Duodenal mucosa (tissue), 2 donors: ENCODE measurements around the gene RIPK4.
"Not testable (repeated sequence)": the region's sequence is repeated elsewhere in the genome, so short reads cannot be mapped to it uniquely, and the experiment has no call there.

ENCODE experiments used
- H3K27ac ChIP-seq: one replicate; pipeline ENCODE4 v1.7.0; 2013; ENCODE audit warnings: low read depth, low read length
- H3K27me3 ChIP-seq, 2 donors: one replicate each; pipeline ENCODE4 v1.7.0; 2013; ENCODE audit warnings: low read length in 2 of 2, control low read depth in 1 of 2; ENCODE audit not compliant: insufficient read depth in 2 of 2, control insufficient read depth in 1 of 2
- H3K36me3 ChIP-seq, 2 donors: one replicate each; pipeline ENCODE4 v1.7.0; 2013; ENCODE audit warnings: low read length in 2 of 2, control low read depth in 1 of 2; ENCODE audit not compliant: insufficient read depth in 2 of 2, control insufficient read depth in 1 of 2
- H3K4me1 ChIP-seq, 2 donors: one replicate each; pipeline ENCODE4 v1.7.0; 2013; ENCODE audit warnings: low read length in 2 of 2, control low read depth in 1 of 2; ENCODE audit not compliant: insufficient read depth in 2 of 2, control insufficient read depth in 1 of 2
- H3K4me3 ChIP-seq, 2 donors: one replicate each; pipeline ENCODE4 v1.7.0; 2013; ENCODE audit warnings: low read length in 2 of 2, low read depth in 1 of 2
- H3K9ac ChIP-seq, 2 donors: one replicate each; pipeline ENCODE4 v1.7.0; 2013; ENCODE audit warnings: low read length in 2 of 2, low read depth in 1 of 2
- H3K9me3 ChIP-seq, 2 donors: one replicate each; pipeline ENCODE4 v1.7.0; 2013; ENCODE audit warnings: low read length in 2 of 2, control low read depth in 1 of 2; ENCODE audit not compliant: control insufficient read depth in 1 of 2

Gene RIPK4

DNA sequence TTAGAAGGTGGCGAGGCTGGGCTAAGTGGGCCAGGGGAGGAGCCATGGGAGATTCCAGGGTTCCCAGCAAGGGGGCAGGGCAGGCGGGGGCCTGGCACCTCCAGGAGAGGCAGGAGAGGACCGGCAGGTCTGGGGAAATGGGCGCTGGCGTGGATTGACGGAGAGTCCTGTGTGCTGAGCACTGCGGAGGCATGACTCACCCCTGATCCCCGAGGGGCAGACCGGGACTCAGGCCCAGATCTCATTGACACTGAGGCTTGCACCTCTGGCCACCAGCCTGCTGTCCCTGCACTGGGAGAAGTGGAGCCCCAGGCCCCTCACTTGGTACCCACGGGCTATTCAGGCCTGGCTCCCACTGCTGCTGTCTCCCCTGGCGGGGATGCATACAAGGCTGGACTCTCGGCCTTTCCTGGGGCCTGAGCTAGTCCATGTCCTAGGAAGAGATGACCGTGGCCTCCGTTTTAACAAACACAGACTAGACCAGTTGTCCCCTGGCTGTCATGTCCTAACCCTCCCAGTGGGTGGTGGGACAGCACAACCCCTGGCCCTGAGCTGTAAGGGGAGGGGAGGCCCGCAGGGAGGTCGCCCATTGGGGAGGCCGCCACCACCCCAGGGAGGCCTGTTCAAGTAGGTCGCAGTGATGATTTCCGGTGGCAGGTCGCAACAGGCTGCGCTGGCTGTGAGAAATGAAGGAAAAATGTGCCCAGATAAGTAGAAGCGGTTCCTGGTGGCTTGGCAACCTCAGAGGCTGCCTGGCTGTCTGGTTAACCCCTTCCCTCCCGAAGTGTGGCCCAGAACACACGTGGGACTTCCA lies 39.7 kb downstream of the RIPK4 start:
- no peaks in the 10 kb centered on the region for H3K36me3 ChIP-seq
- no peak overlapping the region for H3K27ac ChIP-seq
- peaks cover 25 to 29% of the 10 kb centered on the region in 2 donors for H3K4me1 ChIP-seq
- no peaks in the 10 kb centered on the region for H3K9me3 ChIP-seq
- no peak overlapping the region for H3K4me3 ChIP-seq
- no peaks in the 10 kb centered on the region for H3K27me3 ChIP-seq
- H3K9ac ChIP-seq, result no peak overlapping the region

DNA sequence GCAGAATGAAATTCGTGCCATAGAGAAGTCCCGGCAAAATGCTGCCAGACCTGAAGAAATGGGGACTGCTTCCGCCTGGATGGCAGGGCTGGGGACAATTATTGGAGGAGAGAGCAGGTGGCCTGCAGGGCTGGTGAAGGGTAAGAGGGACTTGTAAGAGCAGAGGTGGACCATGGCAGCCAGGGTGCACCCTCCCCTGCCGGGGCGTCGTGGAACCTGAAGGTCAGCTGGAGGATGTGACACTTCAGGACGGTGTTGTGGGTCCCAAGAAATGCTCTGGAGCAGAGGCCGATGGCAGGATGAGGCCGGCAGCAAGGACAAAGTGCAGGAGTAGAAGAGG lies 40.3 kb downstream of the RIPK4 start:
- Histone ChIP-seq H3K4me3 (no peak overlapping the region), H3K27ac (no peak overlapping the region), H3K27me3 (no peaks in the 10 kb centered on the region), H3K4me1 (peaks cover 25 to 29% of the 10 kb centered on the region in 2 donors), H3K36me3 (no peaks in the 10 kb centered on the region), H3K9ac (no peak overlapping the region), H3K9me3 (no peaks in the 10 kb centered on the region)

DNA sequence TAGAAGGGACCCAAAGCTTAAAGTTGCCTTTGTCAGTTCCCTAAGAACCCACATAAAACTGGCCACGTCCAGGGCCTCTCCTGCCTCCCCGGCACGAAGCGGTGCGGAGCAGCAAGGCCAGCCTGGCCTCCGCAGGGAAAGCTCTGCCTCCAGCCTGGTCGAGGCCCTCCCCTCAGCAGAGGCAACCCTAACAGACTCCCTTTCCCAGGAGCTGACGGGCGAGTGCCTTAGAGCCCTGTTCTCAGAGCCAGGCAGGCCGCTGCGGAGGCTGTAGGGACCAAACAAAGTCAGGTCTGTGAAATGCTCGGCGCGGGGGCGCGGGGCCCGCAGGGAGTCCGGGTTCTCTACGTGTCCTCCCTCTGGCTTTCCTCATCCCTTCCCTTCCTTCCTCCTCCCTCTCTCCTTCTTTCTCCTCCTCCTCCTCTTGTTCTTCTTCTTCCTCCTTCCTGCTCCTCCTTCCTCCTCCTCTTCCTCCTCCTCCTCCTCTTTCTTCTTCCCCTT lies 40.7 kb downstream of the RIPK4 start:
- Histone ChIP-seq H3K27ac (no peak overlapping the region), H3K4me3 (no peak overlapping the region), H3K4me1 (peaks cover 25 to 29% of the 10 kb centered on the region in 2 donors), H3K36me3 (no peaks in the 10 kb centered on the region), H3K27me3 (no peaks in the 10 kb centered on the region), H3K9ac (no peak overlapping the region), H3K9me3 (no peaks in the 10 kb centered on the region)

DNA sequence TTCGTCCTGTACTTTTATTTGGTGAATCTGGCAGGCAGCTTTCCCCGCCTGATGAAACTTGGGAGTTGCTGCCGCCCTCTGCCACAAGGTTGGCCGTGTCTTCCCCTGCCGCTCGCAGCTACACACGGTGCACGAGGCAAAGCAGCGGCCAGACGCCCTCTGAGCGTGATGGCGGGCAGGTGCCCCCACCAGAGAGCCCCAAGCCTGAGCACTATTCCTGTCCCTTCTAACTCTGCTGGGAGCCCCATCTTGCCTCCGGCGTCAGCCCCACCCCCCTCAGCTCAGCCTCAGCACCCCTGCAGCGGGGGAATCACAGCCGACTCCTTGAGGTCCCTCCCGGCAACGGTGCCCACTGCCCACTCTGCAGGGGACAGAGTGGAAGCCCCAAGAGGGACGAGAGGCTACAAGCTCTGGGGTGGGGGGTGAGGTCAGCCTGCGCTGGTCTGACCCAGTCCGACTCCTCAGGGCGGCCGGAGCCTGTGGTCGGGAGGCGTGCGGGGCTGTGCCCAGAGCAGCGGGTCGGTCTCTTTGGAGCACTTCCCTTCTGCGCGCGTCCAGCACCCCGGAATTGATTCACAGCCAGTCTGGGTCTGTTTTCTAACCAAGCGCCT lies 41.3 kb downstream of the RIPK4 start:
- H3K9me3 ChIP-seq, result no peaks in the 10 kb centered on the region
- H3K4me1 ChIP-seq, result peaks cover 24 to 27% of the 10 kb centered on the region in 2 donors
- no peak overlapping the region for H3K4me3 ChIP-seq
- H3K27ac ChIP-seq, result no peak overlapping the region
- no peak overlapping the region for H3K9ac ChIP-seq
- no peaks in the 10 kb centered on the region for H3K27me3 ChIP-seq
- H3K36me3 ChIP-seq, result no peaks in the 10 kb centered on the region

DNA sequence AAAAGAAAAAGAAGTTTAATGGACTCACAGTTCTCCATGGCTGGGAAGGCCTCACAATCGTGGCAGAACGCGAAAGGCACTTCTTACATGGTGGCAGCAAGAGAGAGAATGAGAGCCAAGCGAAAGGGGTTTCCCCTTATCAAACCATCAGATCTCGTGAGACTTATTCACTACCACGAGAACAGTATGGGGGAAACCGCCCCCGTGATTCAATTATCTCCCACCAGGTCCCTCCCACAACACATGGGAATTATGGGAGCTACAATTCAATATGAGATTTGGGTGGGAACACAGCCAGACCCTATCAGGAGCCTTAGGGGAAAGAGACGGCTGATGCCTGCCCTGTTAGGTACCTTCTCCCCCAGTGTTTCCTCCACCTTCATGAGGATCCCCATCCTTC lies 43.0 kb downstream of the RIPK4 start:
- not testable (repeated sequence) for H3K27ac ChIP-seq

DNA sequence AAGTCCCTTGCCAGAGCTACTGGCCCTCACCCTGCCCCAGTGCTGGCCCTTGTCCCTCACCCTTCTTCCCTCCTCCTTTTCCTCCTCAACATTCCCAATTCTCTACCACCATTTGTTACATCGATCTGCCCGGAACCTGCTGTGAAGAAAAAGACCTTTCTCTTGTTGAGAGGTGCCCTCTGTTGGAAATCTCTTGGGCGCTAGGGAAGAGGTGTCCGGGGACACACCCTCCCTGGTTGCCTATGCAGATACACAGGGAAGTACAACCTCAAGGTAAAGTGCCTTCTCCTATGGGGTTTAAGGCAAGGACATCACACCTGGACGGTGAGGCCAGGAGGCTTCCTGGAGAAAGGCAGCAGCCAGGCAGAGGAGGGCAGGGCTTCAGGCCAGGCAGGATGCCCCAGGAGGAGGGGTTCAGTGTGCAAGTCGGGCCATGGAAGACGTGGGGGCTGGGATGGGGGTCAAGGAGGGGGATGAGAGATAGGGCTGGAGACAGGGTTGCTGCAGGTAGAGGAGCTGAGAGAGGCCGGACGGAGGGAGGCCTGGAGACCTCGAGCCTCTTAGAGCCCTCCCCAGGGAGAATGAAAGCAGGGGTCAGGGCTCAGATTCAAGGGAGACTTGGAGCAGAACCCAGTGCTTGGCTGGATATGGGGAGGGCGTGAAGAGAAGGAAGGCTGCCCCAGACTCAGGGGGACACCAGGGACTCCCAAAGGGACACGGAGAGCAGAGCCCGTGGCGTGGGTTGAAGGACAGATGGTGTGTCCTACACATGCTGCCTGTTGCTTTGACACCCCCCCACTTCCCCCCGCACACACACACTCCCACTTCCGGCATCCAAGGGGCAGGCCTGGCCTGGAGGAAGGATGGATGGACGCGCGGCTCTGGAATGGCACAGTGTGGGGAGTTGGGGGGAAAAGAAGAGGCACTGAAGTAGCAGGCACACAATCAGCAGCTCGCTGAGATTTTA lies 44.5 kb downstream of the RIPK4 start:
- Histone ChIP-seq H3K4me3 (no peak overlapping the region), H3K9me3 (no peaks in the 10 kb centered on the region), H3K27me3 (no peaks in the 10 kb centered on the region), H3K27ac (no peak overlapping the region), H3K36me3 (no peaks in the 10 kb centered on the region), H3K9ac (no peak overlapping the region), H3K4me1 (peaks cover 10% of the 10 kb centered on the region in 2 donors)

More for the DNA sequence above, 43.0 kb downstream of the RIPK4 start:
- H3K9ac ChIP-seq, H3K27me3 ChIP-seq, H3K9me3 ChIP-seq, H3K36me3 ChIP-seq, H3K4me3 ChIP-seq: not testable (repeated sequence)
- peaks cover 15% of the 10 kb centered on the region in 2 donors for H3K4me1 ChIP-seq

DNA sequence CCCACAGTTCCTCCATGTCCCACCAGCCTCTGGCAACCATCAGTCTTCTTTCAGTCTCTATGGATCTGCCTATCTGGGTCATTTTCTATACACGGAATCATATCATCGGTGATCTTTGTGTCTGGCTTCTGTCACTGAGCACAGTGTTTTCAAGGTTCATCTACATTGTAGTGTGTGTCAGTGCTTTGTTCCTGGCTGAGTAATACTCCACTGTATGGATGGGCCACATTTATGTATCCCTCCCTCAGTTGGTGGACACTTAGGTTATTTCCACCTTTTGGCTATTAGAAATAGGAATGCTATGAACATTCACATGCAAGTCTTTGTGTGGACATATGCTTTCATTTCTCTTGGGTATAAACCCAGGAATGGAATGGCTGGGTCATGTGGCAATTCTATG lies 46.6 kb downstream of the RIPK4 start:
- Histone ChIP-seq H3K27me3 (no peaks in the 10 kb centered on the region), H3K36me3 (no peaks in the 10 kb centered on the region), H3K9me3 (no peaks in the 10 kb centered on the region), H3K4me1 (peaks cover 11 to 13% of the 10 kb centered on the region in 2 donors), H3K9ac (no peak overlapping the region), H3K4me3 (no peak overlapping the region), H3K27ac (no peak overlapping the region)

DNA sequence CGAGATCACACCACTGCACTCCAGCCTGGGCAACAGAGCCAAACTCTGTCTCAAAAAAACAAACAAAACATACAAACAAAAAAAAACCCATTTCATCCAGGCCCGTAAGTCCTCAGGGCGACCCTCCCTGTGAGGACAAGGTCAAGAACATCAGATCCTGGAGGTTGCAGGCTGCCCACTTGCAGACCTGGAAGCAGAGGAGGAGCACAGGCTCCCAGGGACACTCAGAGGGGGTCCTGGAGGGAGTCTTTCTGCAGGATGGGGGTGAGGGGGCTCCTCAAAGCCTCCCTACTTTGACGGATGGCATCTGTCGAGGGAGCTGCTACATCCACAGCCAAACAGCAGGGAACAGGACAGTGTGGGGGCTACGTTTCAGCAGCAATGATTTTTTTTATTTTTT lies 47.2 kb downstream of the RIPK4 start:
- Histone ChIP-seq H3K27me3 (no peaks in the 10 kb centered on the region), H3K9me3 (no peaks in the 10 kb centered on the region), H3K4me3 (no peak overlapping the region), H3K27ac (no peak overlapping the region), H3K9ac (no peak overlapping the region), H3K36me3 (no peaks in the 10 kb centered on the region), H3K4me1 (peaks cover 17 to 18% of the 10 kb centered on the region in 2 donors)

DNA sequence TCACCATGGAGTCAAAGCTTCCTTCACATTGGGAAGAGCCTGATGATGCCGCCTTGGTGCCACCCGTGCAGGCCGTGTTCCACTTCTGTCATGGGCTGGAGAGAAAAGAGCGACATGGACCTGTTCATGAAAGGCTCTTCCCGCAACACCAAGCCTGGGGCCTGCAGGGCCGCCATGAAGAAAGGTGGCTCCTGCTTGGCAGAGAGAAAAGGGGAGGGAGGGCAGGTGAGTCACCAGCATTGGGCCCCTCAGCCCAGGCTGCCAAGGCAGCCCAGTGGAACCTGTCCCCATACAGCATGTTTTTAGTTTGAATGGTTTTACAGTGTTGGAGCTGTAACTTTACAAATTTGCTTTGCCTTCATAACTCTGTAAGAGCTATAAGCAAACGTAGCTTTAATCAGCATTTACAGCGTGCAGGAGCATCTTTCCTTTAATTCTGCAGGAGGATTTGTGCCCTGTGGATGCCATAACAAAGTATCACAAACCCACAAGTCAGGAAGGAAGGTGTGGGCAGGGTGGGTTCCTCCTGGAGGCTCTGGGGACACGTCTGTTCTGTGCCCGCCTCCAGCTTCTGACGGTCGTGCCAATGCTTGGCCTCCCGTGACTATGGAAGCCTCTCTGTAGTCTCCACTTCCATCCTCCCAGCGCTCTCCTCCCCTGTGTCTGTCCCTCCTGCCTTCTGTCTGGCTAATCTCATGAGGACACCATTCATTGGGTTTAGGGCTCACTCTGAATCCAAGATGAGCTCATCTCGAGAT lies 49.1 kb downstream of the RIPK4 start:
- Histone ChIP-seq H3K4me3 (no peak overlapping the region), H3K9me3 (no peaks in the 10 kb centered on the region), H3K27ac (no peak overlapping the region), H3K4me1 (peaks cover 32 to 37% of the 10 kb centered on the region in 2 donors), H3K36me3 (no peaks in the 10 kb centered on the region), H3K27me3 (no peaks in the 10 kb centered on the region), H3K9ac (no peak overlapping the region)
